Neural cell (in vitro differentiated cells): ENCODE data around the gene CLNK. TPM values are rescaled to one million over a fixed set of nuclear protein-coding genes. Genes with fewer than 3 reads are reported as not detected.

ENCODE experiments used
- H2AFZ ChIP-seq: fragments of 200-600, 300-800 bp; sonication (generic), shearing (Covaris generic); 2 replicates; pipeline ENCODE4 v1.6.0; 2014; ENCODE audit warnings: low read depth, mild to moderate bottlenecking, antibody characterized with exemption, low read length, moderate library complexity
- H3F3A ChIP-seq: fragments of 200-600 bp; shearing (Covaris generic); 2 replicates; pipeline ENCODE4 v1.6.1; 2016; ENCODE audit warnings: mild to moderate bottlenecking, moderate library complexity, mixed read lengths, antibody characterized with exemption, low read length; ENCODE audit not compliant: insufficient read depth, poor library complexity, severe bottlenecking
- H3K27ac ChIP-seq: fragments of 200-600, 300-800 bp; sonication (generic), shearing (Covaris generic); 2 replicates; pipeline ENCODE4 v1.5.1; 2014; ENCODE audit warnings: mild to moderate bottlenecking, low read length, moderate library complexity
- H3K27me3 ChIP-seq: fragments of 300-800, 200-600 bp; sonication (generic), shearing (Covaris generic); 2 replicates; pipeline ENCODE4 v1.6.0; 2014; ENCODE audit warnings: mild to moderate bottlenecking, low read depth, low read length, moderate library complexity; ENCODE audit not compliant: insufficient read depth
- H3K36me3 ChIP-seq: fragments of 300-800, 200-600 bp; sonication (generic), shearing (Covaris generic); 2 replicates; pipeline ENCODE4 v1.5.1; 2014; ENCODE audit warnings: mild to moderate bottlenecking, antibody characterized with exemption, low read length, moderate library complexity; ENCODE audit not compliant: insufficient read depth
- H3K4me2 ChIP-seq: fragments of 300-800, 200-600 bp; sonication (generic), shearing (Covaris generic); 2 replicates; pipeline ENCODE4 v1.6.0; 2014; ENCODE audit warnings: mild to moderate bottlenecking, low read length
- H3K4me3 ChIP-seq: fragments of 300-800, 200-600 bp; sonication (generic), shearing (Covaris generic); 2 replicates; pipeline ENCODE4 v1.5.1; 2014; ENCODE audit warnings: mild to moderate bottlenecking, low read length, moderate library complexity
- H3K79me2 ChIP-seq: fragments of 200-600 bp; shearing (Covaris generic); replicated peaks from 2 replicates; pipeline ENCODE4 v1.6.0; 2014; ENCODE audit warnings: mild to moderate bottlenecking, low read length, moderate library complexity; ENCODE audit not compliant: insufficient read depth
- H3K9ac ChIP-seq: fragments of 300-800, 200-600 bp; sonication (generic), shearing (Covaris generic); 2 replicates; pipeline ENCODE4 v1.6.1; 2016; ENCODE audit warnings: mild to moderate bottlenecking, low read length, mixed read lengths
- H3K9me2 ChIP-seq: fragments of 200-600 bp; shearing (Covaris generic); 2 replicates; pipeline ENCODE4 v1.6.1; 2016; ENCODE audit warnings: mild to moderate bottlenecking, low read length, mixed read lengths; ENCODE audit not compliant: insufficient read depth
- H3K9me3 ChIP-seq: fragments of 200-600, 300-800 bp; sonication (generic), shearing (Covaris generic); 2 replicates; pipeline ENCODE4 v1.6.1; 2016; ENCODE audit warnings: mild to moderate bottlenecking, mixed run types, low read length, moderate library complexity, mixed read lengths
- H4K20me1 ChIP-seq: fragments of 200-600 bp; shearing (Covaris generic); 2 replicates; pipeline ENCODE4 v1.6.1; 2016; ENCODE audit warnings: mild to moderate bottlenecking, mixed run types; ENCODE audit not compliant: insufficient read depth
- CTCF ChIP-seq: fragments of 450-650 bp; IDR thresholded peaks from 2 replicates; pipeline ENCODE4 v1.5.1; 2014; ENCODE audit warnings: antibody characterized with exemption, mild to moderate bottlenecking, moderate library complexity; ENCODE audit not compliant: poor library complexity, severe bottlenecking
- EP300 ChIP-seq: fragments of 450-650 bp; conservative IDR thresholded peaks from 2 replicates; pipeline ENCODE4 v1.6.1; 2014; ENCODE audit warnings: antibody characterized with exemption, mild to moderate bottlenecking, moderate library complexity; ENCODE audit not compliant: poor library complexity, severe bottlenecking
- EZH2 ChIP-seq: fragments of 200-600, 300-800 bp; shearing (Covaris generic), sonication (generic); IDR thresholded peaks from 2 replicates; pipeline ENCODE4 v1.6.1; 2014; ENCODE audit warnings: antibody characterized with exemption, low read length, borderline replicate concordance, mild to moderate bottlenecking; ENCODE audit not compliant: insufficient read depth, poor library complexity, severe bottlenecking
- MXI1 ChIP-seq: fragments of 450-650 bp; conservative IDR thresholded peaks from 2 replicates; pipeline ENCODE4 v1.6.1; 2014; ENCODE audit warnings: antibody characterized with exemption, mild to moderate bottlenecking; ENCODE audit not compliant: poor library complexity, severe bottlenecking
- POLR2AphosphoS5 ChIP-seq: IDR thresholded peaks from 2 replicates; pipeline ENCODE4 v1.6.1; 2012
- RAD21 ChIP-seq: fragments of 450-650 bp; conservative IDR thresholded peaks from 2 replicates; pipeline ENCODE4 v1.6.1; 2014; ENCODE audit warnings: antibody characterized with exemption, mild to moderate bottlenecking, moderate library complexity
- REST ChIP-seq: IDR thresholded peaks from 2 replicates; pipeline ENCODE4 v1.6.1; 2012; ENCODE audit warnings: borderline replicate concordance
- SMC3 ChIP-seq: fragments of 450-650 bp; conservative IDR thresholded peaks from 2 replicates; pipeline ENCODE4 v1.6.1; 2014; ENCODE audit warnings: antibody characterized with exemption, mild to moderate bottlenecking, moderate library complexity; ENCODE audit not compliant: poor library complexity
- TAF1 ChIP-seq: IDR thresholded peaks from 2 replicates; pipeline ENCODE4 v1.6.1; 2012; ENCODE audit warnings: low read depth
- polyA plus RNA-seq: library from polyadenylated mRNA; depleted of rRNA; stranded (reverse); fragments of >200 nt; gene quantifications from 2 replicates; pipeline ENCODE4 v1.2.3, GENCODE V29; 2014

Gene CLNK
- polyA plus RNA-seq, 1 donor from 2014 or later = not detected

GRCh38 chr4:10582951-10583350 is 101.6 kb downstream of the CLNK start:
- H3K4me2 ChIP-seq = no peak overlapping the region
- no peaks in the 10 kb centered on the region for H3K9me3 ChIP-seq
- H2AFZ ChIP-seq = no peak overlapping the region
- no peaks in the 10 kb centered on the region for H3K36me3 ChIP-seq
- H4K20me1 ChIP-seq = no peaks in the 10 kb centered on the region
- no peaks in the 10 kb centered on the region for H3K9me2 ChIP-seq
- no peaks in the 10 kb centered on the region for H3K79me2 ChIP-seq
- TF ChIP-seq POLR2AphosphoS5 (no peak), CTCF (no peak), SMC3 (no peak)
- H3K27me3 ChIP-seq = no peaks in the 10 kb centered on the region
- H3K4me3 ChIP-seq = no peak overlapping the region
- H3K9ac ChIP-seq = no peak overlapping the region
- H3K27ac ChIP-seq = no peak overlapping the region
- no peaks in the 10 kb centered on the region for H3F3A ChIP-seq

- no peaks in the 10 kb centered on the region for H3K9me3 ChIP-seq
- no peak overlapping the region for H2AFZ ChIP-seq
- H3K27me3 ChIP-seq = no peaks in the 10 kb centered on the region
- H4K20me1 ChIP-seq = no peaks in the 10 kb centered on the region
- no peaks in the 10 kb centered on the region for H3K79me2 ChIP-seq
- H3K27ac ChIP-seq = no peak overlapping the region
- H3K9me2 ChIP-seq = no peaks in the 10 kb centered on the region
- no peaks in the 10 kb centered on the region for H3K36me3 ChIP-seq
- H3K9ac ChIP-seq = no peak overlapping the region
- H3F3A ChIP-seq = no peaks in the 10 kb centered on the region
- no peak overlapping the region for H3K4me3 ChIP-seq
- no peak overlapping the region for H3K4me2 ChIP-seq
- TF ChIP-seq SMC3 (peak; percentile 96), CTCF (peak; percentile 90), RAD21 (peak; percentile 95), EP300 (no peak), REST (no peak), TAF1 (no peak), MXI1 (no peak), EZH2 (no peak), POLR2AphosphoS5 (no peak)
These were observed 102.4 kb downstream of the CLNK start for GRCh38 chr4:10582059-10582686.
